Right lobe of liver (tissue), 4 donors: ENCODE measurements around the gene MNX1.

Source experiments
- CTCF ChIP-seq, 4 donors: fragments of 200-600 bp in 3 of 4; fragments of 450-650 bp in 1 of 4; IDR thresholded peaks; one replicate each; pipeline versions ENCODE4 v1.5.1 to v1.8.0; 2016 to 2022; ENCODE audit warnings: antibody characterized with exemption in 4 of 4, mild to moderate bottlenecking in 2 of 4
- POLR2A ChIP-seq: fragments of 450-650 bp; IDR thresholded peaks from one replicate; pipeline ENCODE4 v1.6.1; 2017; ENCODE audit warnings: antibody characterized with exemption, mild to moderate bottlenecking
- donor health status: DM: no; HTN: no; CAD: no.
- donor health status: DM: no; HTN: no; CAD: no.
- donor health status: DM: no; HTN: yes; CAD: no.

GRCh38 chr7:157041514-157042277, 31.2 kb upstream of the MNX1 start:
- TF ChIP-seq CTCF (IDR thresholded peaks at IDR 0.05) (no peak), POLR2A (no peak)
